ENCODE measurements around the gene DNAH3.
"Not testable (repeated sequence)": the region's sequence is repeated elsewhere in the genome, so short reads cannot be mapped to it uniquely, and the experiment has no call there.

The DNAH3 gene

GRCh38 chr16:21101631-21102420 lies 48.8 kb downstream of the DNAH3 start:
- Histone ChIP-seq H3F3A (ENCODE audit: low read depth) (no peaks in the 10 kb centered on the region), H3K79me2 (ENCODE audit: insufficient read depth, low read length) (no peaks in the 10 kb centered on the region), H3K36me3 (ENCODE audit: insufficient read depth, low read length) (no peaks in the 10 kb centered on the region), H3K9ac (ENCODE audit: low read depth, low read length, poor library complexity, severe bottlenecking) (no peak overlapping the region), H3K4me3 (ENCODE audit: low read length, poor library complexity, severe bottlenecking) (no peak overlapping the region), H3K9me2 (replicated peaks; ENCODE audit: low read depth, low read length) (no peaks in the 10 kb centered on the region), H3K9me3 (ENCODE audit: insufficient read depth, low read depth, low read length) (no peaks in the 10 kb centered on the region), H2AFZ (ENCODE audit: low read length) (no peak overlapping the region), H3K4me1 (ENCODE audit: insufficient read depth, low read length, poor library complexity, severe bottlenecking) (no peaks in the 10 kb centered on the region), H3K27me3 (ENCODE audit: insufficient read depth, low read length, poor library complexity, severe bottlenecking) (no peaks in the 10 kb centered on the region), H3K4me2 (ENCODE audit: low read depth, low read length, poor library complexity, severe bottlenecking) (no peak overlapping the region), H4K20me1 (ENCODE audit: insufficient read depth, low read length, poor library complexity, severe bottlenecking) (no peaks in the 10 kb centered on the region)
- no peak for TF ChIP-seq EZH2phosphoT487 (IDR thresholded peaks at IDR 0.05; ENCODE audit: borderline replicate concordance)
- peak; percentile 49 for TF ChIP-seq CTCF (conservative IDR thresholded peaks at IDR 0.05; ENCODE audit: low read length)

GRCh38 chr16:21100447-21100846 lies 50.2 kb downstream of the DNAH3 start:
- no peaks in the 10 kb centered on the region for H4K20me1 ChIP-seq (ENCODE audit: insufficient read depth, low read length, poor library complexity, severe bottlenecking)
- H3K9me2 ChIP-seq (replicated peaks; ENCODE audit: low read depth, low read length), result no peaks in the 10 kb centered on the region
- no peak overlapping the region for H3K4me2 ChIP-seq (ENCODE audit: low read depth, low read length, poor library complexity, severe bottlenecking)
- no peak overlapping the region for H2AFZ ChIP-seq (ENCODE audit: low read length)
- no peaks in the 10 kb centered on the region for H3K79me2 ChIP-seq (ENCODE audit: insufficient read depth, low read length)
- H3K4me1 ChIP-seq (ENCODE audit: insufficient read depth, low read length, poor library complexity, severe bottlenecking), result no peaks in the 10 kb centered on the region
- H3F3A ChIP-seq (ENCODE audit: low read depth), result no peaks in the 10 kb centered on the region
- H3K27me3 ChIP-seq (ENCODE audit: insufficient read depth, low read length, poor library complexity, severe bottlenecking), result no peaks in the 10 kb centered on the region
- H3K9ac ChIP-seq (ENCODE audit: low read depth, low read length, poor library complexity, severe bottlenecking), result no peak overlapping the region
- TF ChIP-seq CTCF (conservative IDR thresholded peaks at IDR 0.05; ENCODE audit: low read length) (no peak), EZH2phosphoT487 (IDR thresholded peaks at IDR 0.05; ENCODE audit: borderline replicate concordance) (no peak)
- no peaks in the 10 kb centered on the region for H3K9me3 ChIP-seq (ENCODE audit: insufficient read depth, low read depth, low read length)
- H3K4me3 ChIP-seq (ENCODE audit: low read length, poor library complexity, severe bottlenecking), result no peak overlapping the region
- no peaks in the 10 kb centered on the region for H3K36me3 ChIP-seq (ENCODE audit: insufficient read depth, low read length)

GRCh38 chr16:21097151-21097550 lies 53.5 kb downstream of the DNAH3 start:
- no peak overlapping the region for H2AFZ ChIP-seq (ENCODE audit: low read length)
- H3K36me3 ChIP-seq (ENCODE audit: insufficient read depth, low read length), result no peaks in the 10 kb centered on the region

GRCh38 chr16:21094719-21095118 lies 55.9 kb downstream of the DNAH3 start:
- not testable (repeated sequence) for H3K4me1 ChIP-seq (ENCODE audit: insufficient read depth, low read length, poor library complexity, severe bottlenecking); H4K20me1 ChIP-seq (ENCODE audit: insufficient read depth, low read length, poor library complexity, severe bottlenecking); H3F3A ChIP-seq (ENCODE audit: low read depth); H3K9ac ChIP-seq (ENCODE audit: low read depth, low read length, poor library complexity, severe bottlenecking); H3K9me3 ChIP-seq (ENCODE audit: insufficient read depth, low read depth, low read length); H3K27me3 ChIP-seq (ENCODE audit: insufficient read depth, low read length, poor library complexity, severe bottlenecking); H3K79me2 ChIP-seq (ENCODE audit: insufficient read depth, low read length); H3K4me3 ChIP-seq (ENCODE audit: low read length, poor library complexity, severe bottlenecking); H3K4me2 ChIP-seq (ENCODE audit: low read depth, low read length, poor library complexity, severe bottlenecking); H2AFZ ChIP-seq (ENCODE audit: low read length); H3K9me2 ChIP-seq (replicated peaks; ENCODE audit: low read depth, low read length); H3K36me3 ChIP-seq (ENCODE audit: insufficient read depth, low read length)

More at GRCh38 chr16:21097151-21097550, 53.5 kb downstream of the DNAH3 start:
- no peak overlapping the region for H3K9ac ChIP-seq (ENCODE audit: low read depth, low read length, poor library complexity, severe bottlenecking)
- TF ChIP-seq EZH2phosphoT487 (IDR thresholded peaks at IDR 0.05; ENCODE audit: borderline replicate concordance) (no peak), CTCF (conservative IDR thresholded peaks at IDR 0.05; ENCODE audit: low read length) (no peak)
- H3K9me3 ChIP-seq (ENCODE audit: insufficient read depth, low read depth, low read length), result no peaks in the 10 kb centered on the region
- no peaks in the 10 kb centered on the region for H3K27me3 ChIP-seq (ENCODE audit: insufficient read depth, low read length, poor library complexity, severe bottlenecking)
- H3K4me1 ChIP-seq (ENCODE audit: insufficient read depth, low read length, poor library complexity, severe bottlenecking), result no peaks in the 10 kb centered on the region
- H3F3A ChIP-seq (ENCODE audit: low read depth), result no peaks in the 10 kb centered on the region
- no peak overlapping the region for H3K4me3 ChIP-seq (ENCODE audit: low read length, poor library complexity, severe bottlenecking)
- no peaks in the 10 kb centered on the region for H4K20me1 ChIP-seq (ENCODE audit: insufficient read depth, low read length, poor library complexity, severe bottlenecking)
- H3K79me2 ChIP-seq (ENCODE audit: insufficient read depth, low read length), result no peaks in the 10 kb centered on the region
- no peaks in the 10 kb centered on the region for H3K9me2 ChIP-seq (replicated peaks; ENCODE audit: low read depth, low read length)
- no peak overlapping the region for H3K4me2 ChIP-seq (ENCODE audit: low read depth, low read length, poor library complexity, severe bottlenecking)

Measured in Loucy (cell line).